Vagina (tissue), 2 donors: Measurements from ENCODE around the gene COL25A1.

Experiments
- CTCF ChIP-seq, 3 experiments: fragments of 450-650 bp in 2 of 3; fragments of 200-600 bp in 1 of 3; sonication (generic) in 1 of 3; IDR thresholded peaks; one replicate each; pipeline ENCODE4 v1.5.1; 2017 to 2019; ENCODE audit warnings: antibody characterized with exemption in 3 of 3, mild to moderate bottlenecking in 2 of 3, moderate library complexity in 2 of 3
- POLR2AphosphoS5 ChIP-seq, 2 donors: sonication (generic); formaldehyde crosslinking; IDR thresholded peaks; one replicate each; pipeline ENCODE4 v1.9.0; 2017; ENCODE audit warnings: antibody characterized with exemption in 2 of 2, mild to moderate bottlenecking in 2 of 2, low read depth in 1 of 2; ENCODE audit not compliant: insufficient read depth in 1 of 2

- TF ChIP-seq CTCF (IDR thresholded peaks at IDR 0.05) (no peak), POLR2AphosphoS5 (IDR thresholded peaks at IDR 0.05; ENCODE audit: insufficient read depth in 1 of 2, low read depth in 1 of 2) (no peak)
These were observed 516.1 kb downstream of the COL25A1 start for GRCh38 chr4:108786351-108786750.
